NB4 (cell line): ENCODE data around the gene ANKRD26.

Experiments used
- CTCF ChIP-seq: IDR thresholded peaks from one replicate; pipeline ENCODE4 v1.5.1; 2012; ENCODE audit warnings: low read depth, low read length
- MAX ChIP-seq: IDR thresholded peaks from 2 replicates; pipeline ENCODE4 v1.6.1; 2011; ENCODE audit warnings: low read depth, low read length
- MYC ChIP-seq: IDR thresholded peaks from 2 replicates; pipeline ENCODE4 v1.6.1; 2011; ENCODE audit warnings: low read depth, low read length
- POLR2A ChIP-seq: IDR thresholded peaks from 2 replicates; pipeline ENCODE4 v1.6.1; 2011; ENCODE audit warnings: mild to moderate bottlenecking; ENCODE audit not compliant: insufficient read length; ENCODE audit errors: extremely low read depth

GRCh38 chr10:27100813-27101347 lies 586 bp upstream of the ANKRD26 start:
- TF ChIP-seq POLR2A (no peak), CTCF (no peak), MAX (no peak), MYC (no peak)
